HepG2 (cell line): ENCODE measurements around the gene PSMB3. TPM values are rescaled to one million over a fixed set of nuclear protein-coding genes. Genes with fewer than 3 reads are reported as not detected.

ENCODE experiments used
- ADNP ChIP-seq: sonication (generic); formaldehyde crosslinking; IDR thresholded peaks from 2 replicates; pipeline ENCODE4 v1.4.0; 2020; ENCODE audit warnings: missing genetic modification reagents
- CBX5 ChIP-seq: sonication (generic); formaldehyde crosslinking; IDR thresholded peaks from 2 replicates; pipeline ENCODE4 v1.4.0; 2020; ENCODE audit warnings: missing genetic modification reagents, borderline replicate concordance
- CREB1 ChIP-seq, 2 experiments: fragments of 450-650 bp in 1 of 2; IDR thresholded peaks; 2 replicates each; pipeline ENCODE4 v1.6.1; 2016 to 2017; ENCODE audit warnings: control low read depth in 1 of 2, mild to moderate bottlenecking in 1 of 2, missing compliant biosample characterization in 1 of 2, missing genetic modification characterization in 1 of 2
- HNRNPLL ChIP-seq: fragments of 200-400 bp; formaldehyde crosslinking; IDR thresholded peaks from 2 replicates; pipeline ENCODE4 v1.6.1; 2017; ENCODE audit warnings: mild to moderate bottlenecking, low read depth, low read length; ENCODE audit not compliant: poor library complexity, severe bottlenecking
- KLF6 ChIP-seq: IDR thresholded peaks from 2 replicates; pipeline ENCODE4 v1.8.0; 2016; ENCODE audit warnings: missing biosample characterization, missing genetic modification reagents
- MED1 ChIP-seq: sonication (generic); formaldehyde crosslinking; IDR thresholded peaks from 2 replicates; pipeline ENCODE4 v1.4.0; 2020; ENCODE audit warnings: missing genetic modification reagents
- MEF2D ChIP-seq: sonication (generic); formaldehyde crosslinking; IDR thresholded peaks from 2 replicates; pipeline ENCODE4 v1.5.1; 2020; ENCODE audit warnings: mild to moderate bottlenecking, missing genetic modification reagents
- REPIN1 ChIP-seq: sonication (generic); formaldehyde crosslinking; IDR thresholded peaks from 2 replicates; pipeline ENCODE4 v1.8.0; 2022; ENCODE audit warnings: missing genetic modification reagents, low read depth, mild to moderate bottlenecking, borderline replicate concordance
- RFX1 ChIP-seq: fragments of 450-650 bp; IDR thresholded peaks from 2 replicates; pipeline ENCODE4 v1.6.1; 2017
- SKI ChIP-seq: fragments of 450-650 bp; IDR thresholded peaks from one replicate; pipeline ENCODE4 v1.6.1; 2018; ENCODE audit warnings: mild to moderate bottlenecking; ENCODE audit not compliant: partially characterized antibody
- SMYD3 ChIP-seq: sonication (generic); formaldehyde crosslinking; IDR thresholded peaks from 2 replicates; pipeline ENCODE4 v1.8.1; 2023; ENCODE audit warnings: mild to moderate bottlenecking, missing genetic modification reagents
- ZKSCAN5 ChIP-seq: sonication (generic); formaldehyde crosslinking; IDR thresholded peaks from 2 replicates; pipeline ENCODE4 v1.5.1; 2020; ENCODE audit warnings: mild to moderate bottlenecking, missing genetic modification reagents
- ZNF432 ChIP-seq: sonication (generic); formaldehyde crosslinking; IDR thresholded peaks from 2 replicates; pipeline ENCODE4 v1.5.0; 2020; ENCODE audit warnings: missing genetic modification reagents, mild to moderate bottlenecking, borderline replicate concordance
- ZNF619 ChIP-seq: sonication (generic); formaldehyde crosslinking; IDR thresholded peaks from 2 replicates; pipeline ENCODE4 v1.4.0; 2020; ENCODE audit warnings: mild to moderate bottlenecking, missing genetic modification reagents
- ZNF678 ChIP-seq: sonication (generic); formaldehyde crosslinking; IDR thresholded peaks from 2 replicates; pipeline ENCODE4 v1.4.0; 2020; ENCODE audit warnings: mild to moderate bottlenecking, missing genetic modification reagents
- ZNF883 ChIP-seq: sonication (generic); formaldehyde crosslinking; IDR thresholded peaks from 2 replicates; pipeline ENCODE4 v1.5.1; 2020; ENCODE audit warnings: mild to moderate bottlenecking, missing genetic modification reagents; ENCODE audit errors: not compliant biosample characterization
- polyA plus RNA-seq, 8 experiments: library from polyadenylated mRNA; depleted of rRNA in 3 of 8; stranded (reverse) in 7 of 8; unstranded in 1 of 8; fragments of >200 nt; fragmentation: Illumina TruSeq in 4 of 8; extraction: Trizol in 4 of 8; gene quantifications; 2 replicates each; pipeline versions ENCODE4 v1.2.1 to v1.2.3, GENCODE V29; 2011 to 2016; ENCODE audit warnings: low read depth in 4 of 8, missing spikeins in 1 of 8, mixed read lengths in 1 of 8; ENCODE audit not compliant: insufficient read depth in 1 of 8
- total RNA-seq, 5 experiments: library from RNA; depleted of rRNA; stranded (reverse); fragments of >200 nt; fragmentation: Illumina TruSeq; extraction: Trizol; gene quantifications; 2 replicates each; pipeline ENCODE4 v1.2.3, GENCODE V29; 2016; ENCODE audit warnings: low read depth in 1 of 5
- TF ChIP-seq, protein P1 (sequence below): sonication (generic); formaldehyde crosslinking; IDR thresholded peaks from 2 replicates; pipeline ENCODE4 v1.8.0; 2022; ENCODE audit warnings: missing genetic modification reagents, mild to moderate bottlenecking, borderline replicate concordance
- TF ChIP-seq, protein P2 (sequence below): sonication (generic); formaldehyde crosslinking; conservative IDR thresholded peaks from 2 replicates; pipeline ENCODE4 v1.4.0; 2020; ENCODE audit warnings: mild to moderate bottlenecking, missing genetic modification reagents, moderate library complexity
- TF ChIP-seq, protein P3 (sequence below): sonication (generic); formaldehyde crosslinking; IDR thresholded peaks from 2 replicates; pipeline ENCODE4 v1.4.0; 2020; ENCODE audit warnings: mild to moderate bottlenecking, missing genetic modification reagents
- TF ChIP-seq, protein P4 (sequence below): IDR thresholded peaks from 2 replicates; pipeline ENCODE4 v1.6.1; 2016; ENCODE audit warnings: low read depth, control low read depth
- TF ChIP-seq, protein P5 (sequence below): IDR thresholded peaks from 2 replicates; pipeline ENCODE4 v1.6.1; 2016

The PSMB3 gene
- total and polyA plus RNA-seq, 2 of the 13 experiments (the other 11 are each of a cell fraction or from before 2014, with no cell fraction given) = 366 to 517 TPM

DNA sequence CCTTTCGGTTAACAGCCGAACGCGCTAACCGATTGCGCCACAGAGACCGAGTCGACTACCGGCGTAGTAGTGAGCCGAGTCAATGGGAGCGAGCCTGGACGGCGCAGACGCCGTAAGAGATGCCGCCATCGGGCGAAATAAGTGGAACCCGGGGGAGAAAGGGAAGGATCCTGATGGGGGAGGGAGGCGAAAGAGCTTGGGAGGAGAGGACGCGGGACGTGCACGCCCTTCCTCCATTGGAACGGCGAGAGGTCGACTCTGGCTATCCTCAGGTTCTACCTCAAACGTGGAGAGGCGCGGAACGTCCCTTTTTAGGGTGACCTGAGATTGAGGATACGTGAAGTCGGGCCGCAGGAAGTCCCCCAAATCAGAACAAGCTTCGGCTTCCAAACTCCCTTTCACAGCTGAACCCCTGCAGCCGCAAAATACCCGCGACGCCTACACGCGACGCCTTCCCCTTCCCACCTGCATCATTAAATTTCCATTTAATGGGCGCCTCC, 683 bp upstream of the PSMB3 start (continued):
- TF ChIP-seq CBX5 (no peak; the same call in 1 of the 2 replicates), RFX1 (no peak), REPIN1 (CRISPR knock-in tag) (peak; percentile 80), KLF6 (CRISPR knock-in tag) (0 out of 2 replicates have a peak, but pooled peaks have one; percentile 25), SKI (peak; percentile 38), ZNF883 (CRISPR knock-in tag) (peak; percentile 61), CREB1 (IDR thresholded peaks at IDR 0.05) (peak; percentile 55; the same call in 1 of the 2 replicates), CREB1 (CRISPR knock-in tag; IDR thresholded peaks at IDR 0.05) (peak; percentile 58; the same call in 1 of the 2 replicates), MEF2D (no peak), HNRNPLL (peak; percentile 80), ADNP (CRISPR knock-in tag) (no peak), ZNF432 (no peak), MED1 (CRISPR knock-in tag) (peak; percentile 66), ZNF619 (CRISPR knock-in tag) (0 out of 2 replicates have a peak, but pooled peaks have one; percentile 51), ZKSCAN5 (CRISPR knock-in tag) (no peak), ZNF678 (CRISPR knock-in tag) (no peak), SMYD3 (no peak)
- TF ChIP-seq, protein P1, sequence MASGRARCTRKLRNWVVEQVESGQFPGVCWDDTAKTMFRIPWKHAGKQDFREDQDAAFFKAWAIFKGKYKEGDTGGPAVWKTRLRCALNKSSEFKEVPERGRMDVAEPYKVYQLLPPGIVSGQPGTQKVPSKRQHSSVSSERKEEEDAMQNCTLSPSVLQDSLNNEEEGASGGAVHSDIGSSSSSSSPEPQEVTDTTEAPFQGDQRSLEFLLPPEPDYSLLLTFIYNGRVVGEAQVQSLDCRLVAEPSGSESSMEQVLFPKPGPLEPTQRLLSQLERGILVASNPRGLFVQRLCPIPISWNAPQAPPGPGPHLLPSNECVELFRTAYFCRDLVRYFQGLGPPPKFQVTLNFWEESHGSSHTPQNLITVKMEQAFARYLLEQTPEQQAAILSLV (CRISPR knock-in tag) = peak; percentile 26; the same call in 1 of the 2 replicates
- TF ChIP-seq, protein P2, sequence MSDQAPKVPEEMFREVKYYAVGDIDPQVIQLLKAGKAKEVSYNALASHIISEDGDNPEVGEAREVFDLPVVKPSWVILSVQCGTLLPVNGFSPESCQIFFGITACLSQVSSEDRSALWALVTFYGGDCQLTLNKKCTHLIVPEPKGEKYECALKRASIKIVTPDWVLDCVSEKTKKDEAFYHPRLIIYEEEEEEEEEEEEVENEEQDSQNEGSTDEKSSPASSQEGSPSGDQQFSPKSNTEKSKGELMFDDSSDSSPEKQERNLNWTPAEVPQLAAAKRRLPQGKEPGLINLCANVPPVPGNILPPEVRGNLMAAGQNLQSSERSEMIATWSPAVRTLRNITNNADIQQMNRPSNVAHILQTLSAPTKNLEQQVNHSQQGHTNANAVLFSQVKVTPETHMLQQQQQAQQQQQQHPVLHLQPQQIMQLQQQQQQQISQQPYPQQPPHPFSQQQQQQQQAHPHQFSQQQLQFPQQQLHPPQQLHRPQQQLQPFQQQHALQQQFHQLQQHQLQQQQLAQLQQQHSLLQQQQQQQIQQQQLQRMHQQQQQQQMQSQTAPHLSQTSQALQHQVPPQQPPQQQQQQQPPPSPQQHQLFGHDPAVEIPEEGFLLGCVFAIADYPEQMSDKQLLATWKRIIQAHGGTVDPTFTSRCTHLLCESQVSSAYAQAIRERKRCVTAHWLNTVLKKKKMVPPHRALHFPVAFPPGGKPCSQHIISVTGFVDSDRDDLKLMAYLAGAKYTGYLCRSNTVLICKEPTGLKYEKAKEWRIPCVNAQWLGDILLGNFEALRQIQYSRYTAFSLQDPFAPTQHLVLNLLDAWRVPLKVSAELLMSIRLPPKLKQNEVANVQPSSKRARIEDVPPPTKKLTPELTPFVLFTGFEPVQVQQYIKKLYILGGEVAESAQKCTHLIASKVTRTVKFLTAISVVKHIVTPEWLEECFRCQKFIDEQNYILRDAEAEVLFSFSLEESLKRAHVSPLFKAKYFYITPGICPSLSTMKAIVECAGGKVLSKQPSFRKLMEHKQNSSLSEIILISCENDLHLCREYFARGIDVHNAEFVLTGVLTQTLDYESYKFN (CRISPR knock-in tag) = no peak; the same call in 1 of the 2 replicates
- TF ChIP-seq, protein P3, sequence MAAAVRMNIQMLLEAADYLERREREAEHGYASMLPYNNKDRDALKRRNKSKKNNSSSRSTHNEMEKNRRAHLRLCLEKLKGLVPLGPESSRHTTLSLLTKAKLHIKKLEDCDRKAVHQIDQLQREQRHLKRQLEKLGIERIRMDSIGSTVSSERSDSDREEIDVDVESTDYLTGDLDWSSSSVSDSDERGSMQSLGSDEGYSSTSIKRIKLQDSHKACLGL (CRISPR knock-in tag) = no peak
- TF ChIP-seq, protein P4, sequence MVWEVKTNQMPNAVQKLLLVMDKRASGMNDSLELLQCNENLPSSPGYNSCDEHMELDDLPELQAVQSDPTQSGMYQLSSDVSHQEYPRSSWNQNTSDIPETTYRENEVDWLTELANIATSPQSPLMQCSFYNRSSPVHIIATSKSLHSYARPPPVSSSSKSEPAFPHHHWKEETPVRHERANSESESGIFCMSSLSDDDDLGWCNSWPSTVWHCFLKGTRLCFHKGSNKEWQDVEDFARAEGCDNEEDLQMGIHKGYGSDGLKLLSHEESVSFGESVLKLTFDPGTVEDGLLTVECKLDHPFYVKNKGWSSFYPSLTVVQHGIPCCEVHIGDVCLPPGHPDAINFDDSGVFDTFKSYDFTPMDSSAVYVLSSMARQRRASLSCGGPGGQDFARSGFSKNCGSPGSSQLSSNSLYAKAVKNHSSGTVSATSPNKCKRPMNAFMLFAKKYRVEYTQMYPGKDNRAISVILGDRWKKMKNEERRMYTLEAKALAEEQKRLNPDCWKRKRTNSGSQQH = no peak
- TF ChIP-seq, protein P5, sequence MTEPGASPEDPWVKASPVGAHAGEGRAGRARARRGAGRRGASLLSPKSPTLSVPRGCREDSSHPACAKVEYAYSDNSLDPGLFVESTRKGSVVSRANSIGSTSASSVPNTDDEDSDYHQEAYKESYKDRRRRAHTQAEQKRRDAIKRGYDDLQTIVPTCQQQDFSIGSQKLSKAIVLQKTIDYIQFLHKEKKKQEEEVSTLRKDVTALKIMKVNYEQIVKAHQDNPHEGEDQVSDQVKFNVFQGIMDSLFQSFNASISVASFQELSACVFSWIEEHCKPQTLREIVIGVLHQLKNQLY (CRISPR knock-in tag) = peak; percentile 57
